Coronary artery (tissue), 2 donors: ENCODE measurements around the gene MORN5.

ENCODE experiments used
- DNase-seq: peaks from one replicate; pipeline ENCODE4 v3.0.0-alpha.2; 2017; ENCODE audit warnings: low spot score
- H3K27ac ChIP-seq, 2 donors: fragments of 200-600 bp; sonication (generic); one replicate each; pipeline ENCODE4 v1.5.1; 2016 to 2019
- H3K4me3 ChIP-seq: fragments of 200-600 bp; sonication (generic); 2 replicates; pipeline ENCODE4 v1.5.1; 2016; ENCODE audit warnings: mild to moderate bottlenecking, moderate library complexity
- CTCF ChIP-seq: fragments of 200-600 bp; sonication (generic); IDR thresholded peaks from one replicate; pipeline ENCODE4 v1.5.1; 2019; ENCODE audit warnings: antibody characterized with exemption

The MORN5 gene

GRCh38 chr9:122191584-122191983, 31.9 kb downstream of the MORN5 start:
- no peak overlapping the region for H3K4me3 ChIP-seq
- no peak overlapping the region for H3K27ac ChIP-seq
- TF ChIP-seq CTCF, result no peak

GRCh38 chr9:122192261-122192875, 32.7 kb downstream of the MORN5 start:
- H3K27ac ChIP-seq, result no peak overlapping the region
- DNase-seq, result no peak
- no peak for TF ChIP-seq CTCF

More at GRCh38 chr9:122191584-122191983, 31.9 kb downstream of the MORN5 start:
- no peak for DNase-seq

GRCh38 chr9:122192914-122193525, 33.3 kb downstream of the MORN5 start:
- no peak overlapping the region for H3K4me3 ChIP-seq
- no peak for TF ChIP-seq CTCF
- no peak for DNase-seq
- no peak overlapping the region for H3K27ac ChIP-seq

More at GRCh38 chr9:122192261-122192875, 32.7 kb downstream of the MORN5 start:
- no peak overlapping the region for H3K4me3 ChIP-seq

GRCh38 chr9:122193651-122194050, 33.9 kb downstream of the MORN5 start:
- Histone ChIP-seq H3K4me3 (no peak overlapping the region), H3K27ac (no peak overlapping the region)
- no peak for TF ChIP-seq CTCF
- DNase-seq, result no peak

GRCh38 chr9:122195875-122196274, 36.2 kb downstream of the MORN5 start:
- H3K4me3 ChIP-seq, result no peak overlapping the region
- H3K27ac ChIP-seq, result no peak overlapping the region
- DNase-seq, result no peak
- TF ChIP-seq CTCF, result no peak

DNA sequence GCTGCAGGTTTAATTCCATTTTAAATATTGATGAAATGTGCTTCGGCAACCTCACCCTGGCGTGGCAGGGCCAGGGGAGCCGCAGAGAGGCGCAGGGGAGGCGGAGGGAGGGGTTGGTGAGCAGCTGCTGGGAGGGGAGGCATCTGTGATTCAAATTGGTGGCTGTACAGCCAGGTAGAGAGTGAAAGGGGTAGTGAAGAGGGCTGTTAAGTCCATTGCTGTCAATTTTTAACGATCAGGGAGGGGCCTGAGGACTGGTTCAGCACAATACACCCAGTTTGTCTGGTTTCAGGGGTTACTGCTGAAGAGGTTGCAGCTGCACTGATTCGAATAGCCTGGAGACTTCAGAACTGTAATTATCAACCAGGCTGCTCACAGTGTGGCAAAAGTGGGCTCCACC, 37.7 kb downstream of the MORN5 start:
- no peak for TF ChIP-seq CTCF
- Histone ChIP-seq H3K27ac (no peak overlapping the region), H3K4me3 (no peak overlapping the region)
- DNase-seq, result no peak

DNA sequence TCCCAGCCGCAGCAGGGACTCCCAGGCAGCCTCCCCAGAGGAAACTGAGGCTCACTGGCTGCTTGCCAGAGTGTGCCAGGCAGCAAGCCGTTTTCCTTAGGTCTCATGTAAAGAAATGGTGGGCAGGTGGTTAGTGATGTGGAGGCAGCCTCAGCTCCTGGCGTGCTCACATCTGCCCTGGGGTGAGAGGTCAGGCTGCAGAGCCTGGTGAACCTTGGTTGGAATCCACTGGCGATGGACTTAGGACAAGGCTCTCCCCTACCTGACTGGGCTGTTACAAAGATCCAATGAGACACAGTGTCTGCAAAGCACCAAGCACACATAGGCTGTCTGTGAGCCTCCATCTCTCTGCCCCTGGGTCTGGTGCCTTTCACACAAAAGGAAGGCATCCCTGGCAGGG, 38.2 kb downstream of the MORN5 start:
- no peak overlapping the region for H3K4me3 ChIP-seq
- no peak for TF ChIP-seq CTCF
- H3K27ac ChIP-seq, result no peak overlapping the region
- DNase-seq, result no peak
